BLaER1 (cell line): Measurements from ENCODE around the gene DYSF.

Source experiments
- H3K27ac ChIP-seq: shearing (Covaris generic); formaldehyde crosslinking; 2 replicates; pipeline ENCODE4 v1.8.1; 2022
- H3K27me3 ChIP-seq: shearing (Covaris generic); formaldehyde crosslinking; 2 replicates; pipeline ENCODE4 v1.8.1; 2022
- H3K36me3 ChIP-seq: shearing (Covaris generic); formaldehyde crosslinking; 2 replicates; pipeline ENCODE4 v1.8.1; 2022
- H3K4me1 ChIP-seq: shearing (Covaris generic); formaldehyde crosslinking; 2 replicates; pipeline ENCODE4 v1.8.1; 2022
- H3K4me2 ChIP-seq: shearing (Covaris generic); formaldehyde crosslinking; 2 replicates; pipeline ENCODE4 v1.8.1; 2022
- H3K4me3 ChIP-seq: shearing (Covaris generic); formaldehyde crosslinking; 2 replicates; pipeline ENCODE4 v1.8.1; 2022
- H3K9ac ChIP-seq: shearing (Covaris generic); formaldehyde crosslinking; 2 replicates; pipeline ENCODE4 v1.8.1; 2022
- H3K9me3 ChIP-seq: shearing (Covaris generic); formaldehyde crosslinking; 2 replicates; pipeline ENCODE4 v1.8.1; 2022
- H4K20me1 ChIP-seq: shearing (Covaris generic); formaldehyde crosslinking; 2 replicates; pipeline ENCODE4 v1.8.1; 2022
- Cebpa-rat ChIP-seq: shearing (Covaris generic); IDR thresholded peaks from 2 replicates; pipeline ENCODE4 v1.8.1; 2022

Gene DYSF

DNA sequence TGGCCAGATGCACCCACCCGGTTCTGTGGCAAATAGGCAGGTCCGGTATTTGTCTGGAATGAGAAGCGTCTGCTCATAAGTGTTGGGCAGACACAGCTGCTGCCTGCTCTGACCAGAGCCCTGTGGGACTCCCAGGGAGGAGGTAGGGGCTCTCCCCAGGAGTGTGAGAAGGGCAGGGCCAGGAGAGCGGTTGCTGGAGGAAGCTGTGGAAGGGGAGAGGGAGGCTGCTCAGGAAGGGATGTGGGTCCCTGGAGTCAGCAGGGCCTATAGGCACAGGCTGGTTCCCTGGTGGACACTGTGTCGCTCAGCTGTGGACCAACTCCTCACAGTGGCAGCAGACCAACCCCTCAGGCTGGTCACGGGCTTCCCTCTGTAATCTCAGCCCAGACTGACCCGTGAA lies 109.2 kb downstream of the DYSF start:
- Histone ChIP-seq H3K36me3 (no peaks in the 10 kb centered on the region), H3K4me3 (no peak overlapping the region; the same call in 1 of the 2 replicates), H3K4me1 (peaks cover 88% of the 10 kb centered on the region)

DNA sequence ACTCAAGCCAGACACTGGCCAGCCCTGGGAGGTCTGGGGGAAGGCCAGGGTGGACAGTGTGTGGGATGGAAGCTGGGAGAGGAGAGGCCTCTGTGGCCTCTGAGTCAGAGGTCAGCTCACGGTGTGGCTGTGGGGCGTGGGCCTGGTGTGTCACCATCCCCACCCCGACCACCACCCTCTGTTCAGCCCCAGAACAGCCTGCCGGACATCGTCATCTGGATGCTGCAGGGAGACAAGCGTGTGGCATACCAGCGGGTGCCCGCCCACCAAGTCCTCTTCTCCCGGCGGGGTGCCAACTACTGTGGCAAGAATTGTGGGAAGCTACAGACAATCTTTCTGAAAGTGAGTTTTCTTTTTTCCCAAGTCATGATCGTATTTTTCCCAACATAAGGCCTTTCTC lies 110.5 kb downstream of the DYSF start:
- peak overlapping the region; percentile 37; the same call in 1 of the 2 replicates for H3K27ac ChIP-seq
- TF ChIP-seq Cebpa-rat = no peak
- H3K4me1 ChIP-seq = peaks cover 88% of the 10 kb centered on the region
- no peak overlapping the region for H3K9ac ChIP-seq
- H3K9me3 ChIP-seq = no peaks in the 10 kb centered on the region
- no peaks in the 10 kb centered on the region for H3K27me3 ChIP-seq
- no peak overlapping the region for H3K4me3 ChIP-seq
- peak overlapping the region; percentile 84 for H3K4me2 ChIP-seq
- no peaks in the 10 kb centered on the region for H3K36me3 ChIP-seq
- no peaks in the 10 kb centered on the region for H4K20me1 ChIP-seq

More for the DNA sequence above, 109.2 kb downstream of the DYSF start:
- H4K20me1 ChIP-seq = no peaks in the 10 kb centered on the region
- H3K4me2 ChIP-seq = peak overlapping the region; percentile 84
- no peaks in the 10 kb centered on the region for H3K27me3 ChIP-seq
- peak overlapping the region; percentile 45 for H3K27ac ChIP-seq
- peak overlapping the region; percentile 35 for H3K9ac ChIP-seq
- TF ChIP-seq Cebpa-rat = no peak
- no peaks in the 10 kb centered on the region for H3K9me3 ChIP-seq

DNA sequence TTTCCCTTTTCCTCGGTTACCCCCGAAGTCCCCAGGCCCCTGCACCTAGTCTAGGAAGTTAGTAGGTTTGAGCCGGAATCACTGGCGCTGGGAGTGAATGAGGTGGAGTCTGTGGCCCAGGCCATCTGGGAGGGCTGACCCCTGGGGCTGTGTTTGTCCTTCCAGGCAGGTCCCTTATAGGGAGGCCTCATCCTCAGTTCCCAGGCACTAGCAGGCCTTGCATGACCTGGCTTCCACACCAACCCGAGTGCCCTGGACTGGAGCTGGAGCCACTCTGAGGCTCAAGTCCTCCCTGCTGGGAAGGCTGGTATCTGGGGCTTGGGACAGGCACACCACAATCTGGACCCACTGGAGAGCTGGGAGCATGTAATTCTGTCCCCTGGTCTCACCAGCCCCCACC lies 111.0 kb downstream of the DYSF start:
- H3K36me3 ChIP-seq = no peaks in the 10 kb centered on the region
- H3K4me1 ChIP-seq = peaks cover 83% of the 10 kb centered on the region
- no peak for TF ChIP-seq Cebpa-rat
- no peak overlapping the region for H3K4me3 ChIP-seq
- peak overlapping the region; percentile 84 for H3K4me2 ChIP-seq
- no peak overlapping the region for H3K9ac ChIP-seq
- peak overlapping the region; percentile 37; the same call in 1 of the 2 replicates for H3K27ac ChIP-seq
- no peaks in the 10 kb centered on the region for H3K9me3 ChIP-seq
- no peaks in the 10 kb centered on the region for H4K20me1 ChIP-seq
- H3K27me3 ChIP-seq = no peaks in the 10 kb centered on the region

DNA sequence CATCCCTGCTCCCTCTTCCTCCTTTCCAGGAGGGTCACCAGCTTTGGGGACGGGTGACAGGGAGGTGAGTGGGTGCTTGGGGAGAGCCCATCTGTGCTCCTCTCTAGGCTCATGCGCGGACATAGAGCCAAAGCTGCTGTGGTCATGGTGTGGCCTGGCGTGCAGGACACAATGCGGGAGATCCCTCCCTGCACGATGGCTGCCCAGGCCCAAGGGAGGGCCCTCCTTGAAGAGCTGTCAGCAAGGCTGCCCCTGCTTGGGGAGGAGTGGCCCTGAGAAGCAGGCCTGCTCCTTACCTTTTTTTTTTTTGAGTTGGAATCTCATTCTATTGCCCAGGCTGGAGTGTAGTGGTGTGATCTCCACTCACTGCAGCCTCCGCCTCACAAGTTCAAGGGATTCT lies 111.4 kb downstream of the DYSF start:
- Histone ChIP-seq H3K4me2 (peak overlapping the region; percentile 84; the same call in 1 of the 2 replicates), H3K4me1 (peaks cover 79% of the 10 kb centered on the region), H3K27ac (peak overlapping the region; percentile 37; the same call in 1 of the 2 replicates)

DNA sequence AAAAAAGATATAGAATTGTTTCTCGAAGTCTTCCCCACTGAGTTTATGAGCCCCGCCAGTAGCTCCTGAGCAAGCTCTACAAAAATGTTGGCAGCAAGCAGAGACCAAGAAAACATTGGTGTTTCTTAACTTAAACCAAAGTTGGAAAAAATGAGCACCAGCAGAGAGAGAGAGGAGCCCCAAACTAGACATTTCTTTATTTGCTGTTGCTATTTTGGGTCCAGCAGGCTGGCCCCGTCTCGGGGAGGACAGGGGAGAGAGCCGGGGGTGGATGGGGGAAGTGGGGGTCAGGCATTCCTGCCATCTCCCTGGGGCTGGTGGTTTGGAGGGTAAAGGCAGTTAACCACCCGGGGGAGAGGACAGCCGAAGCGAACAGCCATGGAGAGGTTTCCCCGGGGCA lies 113.0 kb downstream of the DYSF start:
- no peaks in the 10 kb centered on the region for H4K20me1 ChIP-seq
- H3K27ac ChIP-seq = peak overlapping the region; percentile 71
- H3K9me3 ChIP-seq = peaks cover 10% of the 10 kb centered on the region
- peak overlapping the region; percentile 84 for H3K4me2 ChIP-seq
- H3K27me3 ChIP-seq = no peaks in the 10 kb centered on the region
- peaks cover 70% of the 10 kb centered on the region for H3K4me1 ChIP-seq
- peaks cover 12% of the 10 kb centered on the region for H3K36me3 ChIP-seq
- H3K4me3 ChIP-seq = no peak overlapping the region
- TF ChIP-seq Cebpa-rat = no peak
- peak overlapping the region; percentile 58; the same call in 1 of the 2 replicates for H3K9ac ChIP-seq

More for the DNA sequence above, 111.4 kb downstream of the DYSF start:
- no peaks in the 10 kb centered on the region for H3K36me3 ChIP-seq
- H4K20me1 ChIP-seq = no peaks in the 10 kb centered on the region
- no peak for TF ChIP-seq Cebpa-rat
- H3K9ac ChIP-seq = no peak overlapping the region
- no peak overlapping the region for H3K4me3 ChIP-seq
- H3K9me3 ChIP-seq = no peaks in the 10 kb centered on the region
- no peaks in the 10 kb centered on the region for H3K27me3 ChIP-seq

DNA sequence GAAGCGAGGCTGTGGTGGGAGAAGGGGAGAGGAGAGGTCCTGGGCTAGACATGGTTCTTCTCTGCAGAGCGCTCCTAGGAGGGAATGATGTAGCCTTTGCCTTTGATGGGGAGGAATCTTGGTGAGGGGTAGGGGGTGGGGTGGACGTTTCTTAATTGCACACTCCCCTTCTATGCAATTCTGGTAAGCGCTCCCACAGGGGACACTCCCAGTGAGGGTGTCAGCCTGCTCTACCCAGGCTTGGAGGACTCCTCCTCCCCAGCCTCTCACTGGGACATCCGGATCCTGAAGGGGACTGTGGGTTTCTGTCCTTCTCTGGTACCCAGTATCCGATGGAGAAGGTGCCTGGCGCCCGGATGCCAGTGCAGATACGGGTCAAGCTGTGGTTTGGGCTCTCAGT lies 114.3 kb downstream of the DYSF start:
- H3K9me3 ChIP-seq = peaks cover 21% of the 10 kb centered on the region
- no peak overlapping the region for H3K27ac ChIP-seq
- H3K27me3 ChIP-seq = no peaks in the 10 kb centered on the region
- no peaks in the 10 kb centered on the region for H4K20me1 ChIP-seq
- H3K36me3 ChIP-seq = peaks cover 24% of the 10 kb centered on the region
- no peak for TF ChIP-seq Cebpa-rat
- H3K4me1 ChIP-seq = peaks cover 57% of the 10 kb centered on the region
- H3K4me2 ChIP-seq = peak overlapping the region; percentile 84
- H3K4me3 ChIP-seq = no peak overlapping the region
- no peak overlapping the region for H3K9ac ChIP-seq

DNA sequence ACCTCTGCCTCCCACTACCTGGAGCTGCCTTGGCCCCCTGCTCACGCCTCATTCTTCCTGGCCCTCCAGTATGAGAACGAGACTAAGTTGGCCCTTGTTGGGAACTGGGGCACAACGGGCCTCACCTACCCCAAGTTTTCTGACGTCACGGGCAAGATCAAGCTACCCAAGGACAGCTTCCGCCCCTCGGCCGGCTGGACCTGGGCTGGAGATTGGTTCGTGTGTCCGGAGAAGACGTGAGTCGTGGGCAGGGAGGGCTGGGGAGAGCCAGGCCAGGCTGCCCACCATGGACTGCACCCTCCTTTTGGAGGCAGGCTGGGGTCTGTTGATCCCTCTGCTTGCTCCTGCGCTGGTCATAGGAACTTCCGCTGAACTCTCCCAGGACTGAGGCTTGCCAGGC lies 114.7 kb downstream of the DYSF start:
- H4K20me1 ChIP-seq = no peaks in the 10 kb centered on the region
- H3K9me3 ChIP-seq = peaks cover 21% of the 10 kb centered on the region
- no peak for TF ChIP-seq Cebpa-rat
- H3K4me1 ChIP-seq = peaks cover 52% of the 10 kb centered on the region
- 0 out of 2 replicates have a peak overlapping the region, but pooled peaks have one; percentile 12 for H3K4me2 ChIP-seq
- no peak overlapping the region for H3K27ac ChIP-seq
- no peak overlapping the region for H3K4me3 ChIP-seq
- no peak overlapping the region for H3K9ac ChIP-seq
- H3K27me3 ChIP-seq = no peaks in the 10 kb centered on the region
- peaks cover 25% of the 10 kb centered on the region for H3K36me3 ChIP-seq

DNA sequence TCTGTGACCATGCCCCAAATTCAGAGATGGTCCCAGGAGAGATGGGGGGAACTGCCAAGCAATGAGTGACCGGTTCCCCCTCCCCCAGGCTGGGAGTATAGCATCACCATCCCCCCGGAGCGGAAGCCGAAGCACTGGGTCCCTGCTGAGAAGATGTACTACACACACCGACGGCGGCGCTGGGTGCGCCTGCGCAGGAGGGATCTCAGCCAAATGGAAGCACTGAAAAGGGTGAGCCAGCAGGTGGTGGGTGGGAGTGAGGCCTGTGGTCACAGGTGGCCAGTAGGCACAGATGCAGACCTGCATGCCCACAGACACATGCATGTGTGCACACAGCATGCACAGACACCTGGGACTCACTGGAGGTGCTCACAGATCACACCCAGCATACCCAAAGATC lies 117.2 kb downstream of the DYSF start:
- Histone ChIP-seq H3K27ac (no peak overlapping the region), H3K36me3 (peaks cover 25% of the 10 kb centered on the region), H3K9ac (no peak overlapping the region), H3K9me3 (peaks cover 21% of the 10 kb centered on the region), H3K27me3 (no peaks in the 10 kb centered on the region), H3K4me2 (no peak overlapping the region), H4K20me1 (no peaks in the 10 kb centered on the region), H3K4me1 (peaks cover 34% of the 10 kb centered on the region), H3K4me3 (no peak overlapping the region)
- no peak for TF ChIP-seq Cebpa-rat

DNA sequence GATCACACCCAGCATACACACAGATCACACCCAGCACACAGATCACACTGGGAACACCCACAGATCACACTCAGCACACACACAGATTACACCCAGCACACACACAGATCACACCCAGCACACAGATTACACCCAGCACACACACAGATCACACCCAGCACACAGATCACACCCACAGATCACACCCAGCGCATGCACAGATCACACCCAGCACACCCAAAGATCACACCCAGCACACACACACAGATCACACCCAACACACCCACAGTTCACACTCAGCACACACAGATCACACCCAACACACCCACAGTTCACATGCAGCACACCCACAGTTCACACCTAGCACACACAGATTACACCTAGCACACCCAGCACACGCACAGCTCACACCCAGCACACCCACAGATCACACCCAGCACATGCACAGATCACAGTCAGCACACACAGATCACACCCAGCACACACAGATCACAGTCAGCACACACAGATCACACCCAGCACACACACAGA lies 117.6 kb downstream of the DYSF start:
- Histone ChIP-seq H3K4me3 (no peak overlapping the region), H3K36me3 (peaks cover 25% of the 10 kb centered on the region), H3K27me3 (no peaks in the 10 kb centered on the region), H3K9ac (no peak overlapping the region), H3K9me3 (peaks cover 21% of the 10 kb centered on the region), H3K4me2 (no peak overlapping the region), H4K20me1 (no peaks in the 10 kb centered on the region), H3K27ac (no peak overlapping the region), H3K4me1 (peaks cover 29% of the 10 kb centered on the region)
- no peak for TF ChIP-seq Cebpa-rat

DNA sequence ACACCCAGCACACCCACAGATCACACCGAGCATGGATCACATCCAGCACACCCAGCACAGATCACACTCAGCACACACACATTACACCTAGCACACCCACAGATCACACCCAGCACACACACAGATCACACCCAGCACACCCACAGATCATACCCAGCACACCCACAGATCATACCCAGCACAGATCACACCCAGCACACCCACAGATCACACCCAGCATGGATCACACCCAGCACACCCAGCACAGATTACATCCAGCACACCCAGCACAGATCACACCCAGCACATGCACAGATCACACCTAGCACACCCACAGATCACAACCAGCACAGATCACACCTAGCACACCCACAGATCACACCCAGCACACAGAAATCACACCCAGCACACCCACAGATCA lies 118.6 kb downstream of the DYSF start:
- no peak for TF ChIP-seq Cebpa-rat
- Histone ChIP-seq H3K4me1 (peaks cover 19% of the 10 kb centered on the region), H3K36me3 (peaks cover 25% of the 10 kb centered on the region)

More for the DNA sequence above, 118.6 kb downstream of the DYSF start:
- Histone ChIP-seq H3K9me3 (peaks cover 21% of the 10 kb centered on the region), H3K27ac (no peak overlapping the region), H3K4me2 (no peak overlapping the region), H4K20me1 (no peaks in the 10 kb centered on the region), H3K4me3 (no peak overlapping the region), H3K27me3 (no peaks in the 10 kb centered on the region), H3K9ac (no peak overlapping the region)
